GM12874 (cell line): Measurements from ENCODE around the gene AHDC1.

ENCODE experiments used
- TF ChIP-seq, protein P1 (sequence below): IDR thresholded peaks from 2 replicates; pipeline ENCODE4 v1.5.1; 2011; ENCODE audit warnings: low read depth, mild to moderate bottlenecking, control low read depth, low read length, moderate library complexity; ENCODE audit not compliant: insufficient read depth

AHDC1 gene

DNA sequence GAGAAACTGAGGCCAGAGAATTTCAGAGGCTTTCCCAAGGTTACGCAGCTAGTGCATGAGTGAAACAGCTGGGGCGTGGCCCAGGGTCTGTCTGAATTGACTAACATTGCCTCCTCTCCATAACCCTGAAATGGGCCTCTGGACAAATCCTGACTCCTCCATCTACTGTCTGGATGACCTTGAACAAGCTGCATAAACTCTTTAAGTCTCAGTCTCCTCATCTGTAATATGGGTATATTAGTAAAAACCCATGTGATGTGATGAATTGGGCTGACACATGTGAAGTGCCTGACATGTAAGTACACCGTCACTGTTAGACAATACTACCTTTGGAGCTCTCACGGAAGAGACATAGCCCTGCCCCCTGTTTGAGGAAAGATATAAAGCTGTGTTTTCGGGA, 43.4 kb upstream of the AHDC1 start:
- TF ChIP-seq, protein P1, sequence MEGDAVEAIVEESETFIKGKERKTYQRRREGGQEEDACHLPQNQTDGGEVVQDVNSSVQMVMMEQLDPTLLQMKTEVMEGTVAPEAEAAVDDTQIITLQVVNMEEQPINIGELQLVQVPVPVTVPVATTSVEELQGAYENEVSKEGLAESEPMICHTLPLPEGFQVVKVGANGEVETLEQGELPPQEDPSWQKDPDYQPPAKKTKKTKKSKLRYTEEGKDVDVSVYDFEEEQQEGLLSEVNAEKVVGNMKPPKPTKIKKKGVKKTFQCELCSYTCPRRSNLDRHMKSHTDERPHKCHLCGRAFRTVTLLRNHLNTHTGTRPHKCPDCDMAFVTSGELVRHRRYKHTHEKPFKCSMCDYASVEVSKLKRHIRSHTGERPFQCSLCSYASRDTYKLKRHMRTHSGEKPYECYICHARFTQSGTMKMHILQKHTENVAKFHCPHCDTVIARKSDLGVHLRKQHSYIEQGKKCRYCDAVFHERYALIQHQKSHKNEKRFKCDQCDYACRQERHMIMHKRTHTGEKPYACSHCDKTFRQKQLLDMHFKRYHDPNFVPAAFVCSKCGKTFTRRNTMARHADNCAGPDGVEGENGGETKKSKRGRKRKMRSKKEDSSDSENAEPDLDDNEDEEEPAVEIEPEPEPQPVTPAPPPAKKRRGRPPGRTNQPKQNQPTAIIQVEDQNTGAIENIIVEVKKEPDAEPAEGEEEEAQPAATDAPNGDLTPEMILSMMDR: no peak

DNA sequence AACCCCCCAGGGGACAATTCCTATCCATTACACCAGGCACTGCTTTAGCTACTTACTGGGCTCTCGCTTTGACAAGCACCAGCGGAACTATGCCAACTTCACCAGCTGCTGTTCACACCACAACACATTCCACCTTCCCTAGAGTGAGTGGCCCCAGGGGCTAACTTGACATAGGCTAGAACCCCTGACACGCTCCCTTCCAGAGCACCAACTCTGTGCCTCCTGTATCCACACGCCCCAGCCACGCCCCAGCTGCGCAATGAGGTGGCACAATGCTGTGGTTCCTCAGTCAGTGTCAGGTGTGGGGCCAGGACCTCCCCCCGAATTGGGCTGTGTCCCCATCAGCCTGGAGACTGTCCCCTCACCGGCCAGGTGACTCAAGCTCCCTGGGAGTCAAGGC, 42.7 kb upstream of the AHDC1 start:
- TF ChIP-seq, protein P1: no peak

DNA sequence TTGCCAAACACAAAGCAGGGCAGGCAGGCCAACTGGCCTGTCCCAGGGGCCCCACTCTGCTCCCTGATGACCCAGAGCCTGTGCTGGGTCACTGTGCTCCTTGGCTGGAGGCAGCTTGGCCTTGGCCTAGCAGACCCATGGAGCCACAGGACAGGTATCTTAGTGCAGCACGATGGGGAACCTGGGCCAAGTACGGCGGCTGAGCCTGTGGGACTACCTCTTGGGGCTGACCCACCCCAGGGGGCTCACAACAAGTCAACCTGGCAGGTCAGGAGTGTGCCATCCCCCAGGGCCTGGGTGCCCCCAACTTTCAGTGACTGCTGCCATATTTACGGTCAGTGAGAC, 41.1 kb upstream of the AHDC1 start:
- TF ChIP-seq, protein P1: no peak

DNA sequence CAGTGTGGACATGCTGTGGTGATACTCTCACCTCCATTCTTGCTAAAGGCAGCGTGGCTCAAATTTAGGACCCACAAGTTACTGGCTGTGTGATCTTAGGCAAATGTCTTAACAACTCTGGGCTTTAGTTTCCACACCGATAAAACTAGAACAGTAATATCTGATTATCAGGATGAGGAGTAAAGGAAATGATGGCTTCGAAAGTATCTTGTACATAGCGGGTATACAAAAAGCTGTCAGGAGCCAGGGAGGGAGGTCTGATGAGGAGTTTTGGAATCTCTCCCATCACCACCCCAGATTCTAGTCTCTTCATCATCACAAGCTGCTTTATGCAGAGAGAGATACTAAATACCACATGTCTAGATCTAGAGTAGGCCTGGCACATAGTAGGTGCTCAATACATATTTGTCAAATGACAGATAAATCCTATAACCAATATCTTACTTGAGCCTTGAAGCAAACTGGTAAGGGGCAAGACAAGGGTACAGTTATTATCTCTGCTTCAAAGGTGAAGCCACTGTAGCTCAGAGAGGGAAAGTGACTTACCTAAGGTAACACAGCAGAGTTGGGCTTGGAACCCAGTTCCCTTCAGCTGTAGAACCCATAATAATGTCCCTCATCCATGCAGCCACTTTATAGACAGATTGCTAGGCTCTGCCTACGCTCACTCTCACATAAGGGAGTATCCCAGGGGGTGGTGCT, 40.6 kb upstream of the AHDC1 start:
- TF ChIP-seq, protein P1: no peak

DNA sequence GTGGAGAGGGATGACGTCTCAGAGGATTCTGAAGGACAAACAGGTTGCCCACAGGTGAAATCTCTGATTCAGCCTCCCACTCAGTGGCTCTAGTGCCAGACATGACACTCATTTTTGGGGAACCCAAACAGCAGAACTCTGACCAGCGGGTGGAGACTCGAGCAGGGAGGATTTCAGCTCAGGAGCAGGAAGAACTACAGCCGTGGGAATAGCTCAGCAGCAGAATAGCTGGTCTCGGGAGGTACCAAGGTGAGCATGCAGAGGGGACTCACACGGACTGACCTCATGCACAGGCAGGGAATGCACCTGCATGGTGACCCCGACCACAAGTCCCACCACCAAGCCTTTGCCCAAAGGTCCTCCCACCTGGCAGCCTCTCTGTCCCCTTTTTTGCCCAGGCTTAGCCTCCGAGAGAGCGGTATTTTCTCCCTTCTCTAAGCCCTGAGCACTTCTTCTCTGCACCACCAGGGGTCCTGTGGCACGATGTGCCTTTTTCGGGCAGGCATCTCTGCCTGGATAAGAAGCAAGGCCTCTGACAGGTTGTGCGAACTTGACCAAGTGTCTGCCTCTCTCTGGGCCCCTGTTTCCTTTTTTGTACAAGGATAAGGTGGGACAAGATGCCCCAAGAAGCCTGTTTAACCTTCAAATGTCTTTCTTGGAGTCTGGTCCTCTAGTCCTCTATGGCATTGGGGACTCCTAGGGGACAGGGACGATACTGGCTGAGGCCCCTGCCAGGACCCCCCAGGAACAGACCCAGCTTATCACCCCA, 39.8 kb upstream of the AHDC1 start:
- TF ChIP-seq, protein P1: peak; percentile 89

DNA sequence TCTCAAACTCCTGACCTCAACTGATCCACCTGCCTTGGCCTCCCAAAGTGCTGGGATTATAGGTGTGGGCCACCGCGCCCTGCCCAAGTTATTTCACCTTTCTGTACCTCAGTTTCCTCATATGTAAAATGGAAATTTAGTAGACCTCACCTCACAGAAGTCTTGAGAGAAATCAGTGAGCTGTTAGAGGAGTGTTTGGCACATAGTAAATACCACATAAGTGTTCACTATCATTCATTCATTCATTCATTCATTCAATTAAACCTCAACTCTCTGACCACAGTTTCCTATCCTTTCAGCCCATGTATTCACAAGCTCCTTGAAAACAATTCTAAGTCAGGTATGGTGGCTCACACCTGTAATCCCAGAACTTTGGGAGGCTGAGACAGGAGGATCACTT, 34.9 kb upstream of the AHDC1 start:
- TF ChIP-seq, protein P1: no peak

DNA sequence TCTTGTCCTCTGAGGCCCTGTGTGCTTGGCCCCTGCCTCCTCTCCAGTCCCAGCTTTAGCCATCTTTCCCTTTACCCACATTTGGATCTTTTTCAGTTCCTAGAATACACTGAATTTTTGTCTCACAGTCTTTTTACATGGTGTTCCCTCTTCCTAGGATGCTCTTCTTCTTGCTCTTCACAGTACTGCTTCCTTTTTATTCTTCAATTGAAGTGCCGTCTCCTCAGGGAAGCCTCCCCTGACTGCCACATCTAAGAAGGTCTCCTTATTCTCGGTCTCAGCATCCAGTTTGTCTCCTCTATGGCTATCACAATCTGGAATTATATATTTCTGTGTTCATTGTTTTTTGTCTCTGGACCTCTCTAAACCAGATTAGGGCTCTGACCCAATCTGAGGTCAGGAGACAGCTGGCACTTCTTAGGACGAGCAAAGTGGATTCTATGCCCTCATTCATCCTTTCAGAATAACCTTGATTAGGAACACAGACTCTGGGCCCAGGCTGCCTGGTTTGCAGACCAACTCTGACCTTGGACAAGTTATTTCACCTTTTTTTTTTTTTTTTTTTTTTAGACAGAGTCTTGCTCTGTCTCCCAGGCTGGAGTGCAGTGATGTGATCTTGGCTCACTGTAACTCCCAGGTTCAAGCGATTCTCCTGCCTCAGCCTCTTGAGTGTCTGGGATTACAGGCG, 34.2 kb upstream of the AHDC1 start:
- TF ChIP-seq, protein P1: no peak
